Measurements from ENCODE around the gene GNG10. TPM values are rescaled to one million over a fixed set of nuclear protein-coding genes. Genes with fewer than 3 reads are reported as not detected.

Gene GNG10
- total and polyA plus RNA-seq, 9 of the 15 experiments (the other 6 are each of a cell fraction or from before 2014, with no cell fraction given), result 13.1 to 37.8 (median 28.4) TPM

GRCh38 chr9:111631214-111631971 lies 30.0 kb upstream of the GNG10 start, which contains the start of gene DNAJC25 (continued):
- TF ChIP-seq ZNF561 (CRISPR knock-in tag; conservative IDR thresholded peaks at IDR 0.05) (no peak), HCFC1 (IDR thresholded peaks at IDR 0.05; ENCODE audit: low read depth, low read length) (no peak; the same call in 1 of the 2 replicates), SETDB1 (IDR thresholded peaks at IDR 0.05; ENCODE audit: low read length) (peak; percentile 91), MBD2 (IDR thresholded peaks at IDR 0.05; ENCODE audit: borderline replicate concordance, low read depth) (peak; percentile 63; the same call in 1 of the 2 replicates), CTBP1 (IDR thresholded peaks at IDR 0.05; ENCODE audit: borderline replicate concordance) (peak; percentile 33; the same call in 1 of the 2 replicates), TAF7 (tag; IDR thresholded peaks at IDR 0.05) (no peak), ZNF143 (CRISPR knock-in tag; IDR thresholded peaks at IDR 0.05) (no peak), ZNF79 (CRISPR knock-in tag; IDR thresholded peaks at IDR 0.05; ENCODE audit: low read depth) (no peak), CSDE1 (IDR thresholded peaks at IDR 0.05) (peak in 1 of 2 experiments; percentile 82; a peak in 1 of 4 replicates), ZNF584 (CRISPR knock-in tag; IDR thresholded peaks at IDR 0.05; ENCODE audit: low read depth) (0 out of 2 replicates have a peak, but pooled peaks have one; percentile 50), CBX5 (IDR thresholded peaks at IDR 0.05; ENCODE audit: borderline replicate concordance, low read depth) (no peak), GATAD2A (IDR thresholded peaks at IDR 0.05) (no peak), ZNF445 (CRISPR knock-in tag; IDR thresholded peaks at IDR 0.05; ENCODE audit: low read depth) (no peak), ZNF695 (CRISPR knock-in tag; IDR thresholded peaks at IDR 0.05) (no peak), ZNF407 (IDR thresholded peaks at IDR 0.05; ENCODE audit: low read depth) (no peak), ZNF184 (CRISPR knock-in tag; IDR thresholded peaks at IDR 0.05) (no peak), ZNF354B (CRISPR knock-in tag; IDR thresholded peaks at IDR 0.05) (no peak), EZH2 (IDR thresholded peaks at IDR 0.05; ENCODE audit: borderline replicate concordance, low read depth, low read length) (no peak), EGR1 (conservative IDR thresholded peaks at IDR 0.05) (peak; percentile 20; the same call in 1 of the 2 replicates), CHD1 (IDR thresholded peaks at IDR 0.05; ENCODE audit: low read length) (peak; percentile 75), DLX4 (CRISPR knock-in tag; IDR thresholded peaks at IDR 0.05) (no peak), ZNF766 (CRISPR knock-in tag; conservative IDR thresholded peaks at IDR 0.05) (peak; percentile 50), GTF2A2 (tag; IDR thresholded peaks at IDR 0.05) (no peak)

Data from K562 (cell line).